Lower leg skin (tissue), 3 donors: ENCODE measurements around the gene RAD18.

ENCODE experiments used
- POLR2A ChIP-seq, 2 donors: fragments of 450-650 bp; IDR thresholded peaks; one replicate each; pipeline ENCODE4 v1.6.1; 2016 to 2017; ENCODE audit warnings: antibody characterized with exemption in 2 of 2, mild to moderate bottlenecking in 1 of 2, moderate library complexity in 1 of 2
- TF ChIP-seq, protein P1 (sequence below), 3 donors: fragments of 450-650 bp; IDR thresholded peaks; one replicate each; pipeline ENCODE4 v1.5.1; 2016; ENCODE audit warnings: antibody characterized with exemption in 3 of 3, mild to moderate bottlenecking in 3 of 3, moderate library complexity in 2 of 3

GRCh38 chr3:8981700-8982099 lies 18.4 kb upstream of the RAD18 start:
- TF ChIP-seq, protein P1, sequence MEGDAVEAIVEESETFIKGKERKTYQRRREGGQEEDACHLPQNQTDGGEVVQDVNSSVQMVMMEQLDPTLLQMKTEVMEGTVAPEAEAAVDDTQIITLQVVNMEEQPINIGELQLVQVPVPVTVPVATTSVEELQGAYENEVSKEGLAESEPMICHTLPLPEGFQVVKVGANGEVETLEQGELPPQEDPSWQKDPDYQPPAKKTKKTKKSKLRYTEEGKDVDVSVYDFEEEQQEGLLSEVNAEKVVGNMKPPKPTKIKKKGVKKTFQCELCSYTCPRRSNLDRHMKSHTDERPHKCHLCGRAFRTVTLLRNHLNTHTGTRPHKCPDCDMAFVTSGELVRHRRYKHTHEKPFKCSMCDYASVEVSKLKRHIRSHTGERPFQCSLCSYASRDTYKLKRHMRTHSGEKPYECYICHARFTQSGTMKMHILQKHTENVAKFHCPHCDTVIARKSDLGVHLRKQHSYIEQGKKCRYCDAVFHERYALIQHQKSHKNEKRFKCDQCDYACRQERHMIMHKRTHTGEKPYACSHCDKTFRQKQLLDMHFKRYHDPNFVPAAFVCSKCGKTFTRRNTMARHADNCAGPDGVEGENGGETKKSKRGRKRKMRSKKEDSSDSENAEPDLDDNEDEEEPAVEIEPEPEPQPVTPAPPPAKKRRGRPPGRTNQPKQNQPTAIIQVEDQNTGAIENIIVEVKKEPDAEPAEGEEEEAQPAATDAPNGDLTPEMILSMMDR (IDR thresholded peaks at IDR 0.05) = no peak
- no peak for TF ChIP-seq POLR2A (IDR thresholded peaks at IDR 0.05)
